GM18873 (cell line): ENCODE results near the gene CTAGE15.
"Not testable (repeated sequence)": the region's sequence is repeated elsewhere in the genome, so short reads cannot be mapped to it uniquely, and the experiment has no call there.

Experiments used
- ATAC-seq: cut with Tn5 transposase; IDR thresholded peaks from one replicate; pipeline ENCODE4 v1.9.1; 2021; ENCODE audit warnings: mild to moderate bottlenecking, moderate library complexity, moderate number of reproducible peaks; ENCODE audit not compliant: unreplicated experiment, low FRiP score

CTAGE15 gene, protein sequence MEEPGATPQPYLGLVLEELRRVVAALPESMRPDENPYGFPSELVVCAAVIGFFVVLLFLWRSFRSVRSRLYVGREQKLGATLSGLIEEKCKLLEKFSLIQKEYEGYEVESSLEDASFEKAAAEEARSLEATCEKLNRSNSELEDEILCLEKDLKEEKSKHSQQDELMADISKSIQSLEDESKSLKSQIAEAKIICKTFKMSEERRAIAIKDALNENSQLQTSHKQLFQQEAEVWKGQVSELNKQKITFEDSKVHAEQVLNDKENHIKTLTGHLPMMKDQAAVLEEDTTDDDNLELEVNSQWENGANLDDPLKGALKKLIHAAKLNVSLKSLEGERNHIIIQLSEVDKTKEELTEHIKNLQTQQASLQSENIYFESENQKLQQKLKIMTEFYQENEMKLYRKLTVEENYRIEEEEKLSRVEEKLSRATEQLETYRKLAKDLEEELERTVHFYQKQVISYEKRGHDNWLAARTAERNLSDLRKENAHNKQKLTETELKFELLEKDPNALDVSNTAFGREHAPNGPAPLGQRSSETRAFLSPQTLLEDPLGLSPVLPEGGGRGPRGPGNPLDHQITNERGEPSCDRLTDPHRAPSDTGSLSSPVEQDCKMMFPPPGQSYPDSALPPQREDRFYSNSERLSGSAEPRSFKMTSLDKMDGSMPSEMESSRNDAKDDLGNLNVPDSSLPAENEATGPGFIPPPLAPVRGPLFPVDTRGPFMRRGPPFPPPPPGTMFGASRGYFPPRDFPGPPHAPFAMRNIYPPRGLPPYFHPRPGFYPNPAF

DNA sequence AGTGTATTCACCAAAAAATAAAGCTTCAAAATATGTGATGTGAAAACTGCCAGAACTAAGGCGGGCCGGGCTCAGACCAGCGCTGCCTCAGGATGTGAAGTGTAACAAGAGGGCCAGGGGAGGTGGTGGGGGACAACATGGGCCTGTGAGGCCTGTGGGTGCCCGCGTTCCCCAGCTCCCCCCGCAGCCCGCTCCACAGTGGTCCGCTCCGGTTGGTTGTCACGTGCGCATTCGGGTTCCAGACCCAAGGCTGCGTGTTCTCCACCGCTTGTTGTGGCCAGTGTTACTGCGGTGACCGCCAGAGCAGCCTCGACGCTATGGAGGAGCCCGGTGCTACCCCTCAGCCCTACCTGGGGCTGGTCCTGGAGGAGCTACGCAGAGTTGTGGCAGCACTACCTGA, at the start of gene CTAGE15:
Gene CTAGE15 (plus strand): TSS at position 301 of the 400 bp plus-strand sequence. CDS start 17 bp downstream, at position 318.
- not testable (repeated sequence) for ATAC-seq

GRCh38 chr7:143522309-143522916, 49.2 kb upstream of the CTAGE15 start:
- not testable (repeated sequence) for ATAC-seq

GRCh38 chr7:143531169-143531926, 40.3 kb upstream of the CTAGE15 start:
- not testable (repeated sequence) for ATAC-seq

- ATAC-seq: not testable (repeated sequence)
These were observed 39.7 kb upstream of the CTAGE15 start for GRCh38 chr7:143531932-143532331.

- ATAC-seq: not testable (repeated sequence)
These were observed 38.3 kb upstream of the CTAGE15 start for GRCh38 chr7:143533213-143533839.

- not testable (repeated sequence) for ATAC-seq
These were observed 35.2 kb upstream of the CTAGE15 start for GRCh38 chr7:143536443-143536842.

DNA sequence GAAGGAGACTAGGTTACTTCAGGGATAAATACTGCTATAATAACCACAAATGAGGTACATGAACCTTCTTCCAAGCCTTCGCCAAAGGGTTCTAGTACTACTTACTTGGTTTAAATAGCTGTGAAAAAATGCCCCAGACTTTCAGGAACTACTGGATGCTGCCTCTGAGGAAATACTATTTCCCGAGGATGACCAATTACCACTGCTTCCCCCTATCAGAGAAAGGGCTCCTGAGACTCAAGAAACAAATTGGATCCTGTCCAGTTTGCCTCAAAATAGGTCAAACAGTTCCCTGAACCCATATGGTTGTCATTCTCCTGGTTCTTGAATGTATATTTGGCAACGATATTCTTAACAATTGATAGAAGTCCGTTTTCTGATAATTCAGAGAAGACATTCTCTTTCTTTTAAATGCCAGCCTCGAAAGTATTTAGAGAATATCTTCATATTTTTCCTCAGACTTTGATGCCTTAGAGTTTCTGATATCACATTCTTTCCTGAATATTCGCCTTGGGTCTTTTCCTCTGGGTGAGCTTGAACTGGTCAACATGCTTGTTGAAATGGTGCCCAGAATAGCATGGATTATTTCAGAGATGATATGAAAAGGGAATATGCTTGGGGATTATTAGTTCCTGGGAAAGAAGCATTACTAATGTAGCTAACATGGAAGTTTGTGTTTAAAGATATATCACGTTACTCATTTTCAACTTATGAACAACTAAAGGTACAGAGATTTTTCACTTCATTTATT, 28.1 kb upstream of the CTAGE15 start:
- not testable (repeated sequence) for ATAC-seq

DNA sequence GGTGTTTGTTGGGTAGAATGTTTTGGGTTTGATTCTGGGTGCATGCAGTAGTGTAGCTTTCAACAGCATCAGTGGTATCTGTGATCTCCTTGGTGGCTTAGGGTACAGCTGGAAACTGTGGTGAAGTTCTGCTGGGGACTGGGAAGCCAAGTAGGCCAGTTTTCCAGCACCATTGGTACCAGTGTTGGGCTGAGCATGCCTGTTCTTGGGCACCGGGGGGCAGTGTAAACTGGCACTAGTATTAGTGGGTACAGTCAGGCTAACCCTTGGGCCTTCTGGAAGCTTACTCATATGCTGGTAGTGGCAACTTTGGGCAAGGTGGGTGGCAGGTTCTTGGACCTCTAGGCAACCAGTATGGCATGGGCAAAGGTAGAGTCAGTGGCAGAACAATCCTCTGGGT, 15.6 kb upstream of the CTAGE15 start:
- ATAC-seq: not testable (repeated sequence)

DNA sequence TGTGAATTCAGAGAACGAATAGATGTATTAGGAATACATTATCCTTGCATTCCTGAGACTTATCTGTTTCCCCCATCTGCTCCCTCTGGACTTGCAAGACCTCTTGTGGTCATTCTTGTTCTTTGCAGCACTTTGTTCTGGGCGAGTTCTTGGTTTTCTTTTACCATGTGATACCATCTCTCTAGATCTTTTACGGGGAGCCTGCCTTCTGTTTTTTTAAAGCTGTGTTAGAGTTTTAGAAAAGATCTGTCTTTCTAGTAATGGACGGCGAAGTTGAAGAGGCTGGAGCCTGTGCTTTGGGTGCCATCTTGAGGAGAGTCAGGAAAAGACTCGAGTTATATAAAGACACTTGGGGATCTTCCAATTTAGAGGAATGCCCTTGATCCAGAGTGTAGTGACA, 8.3 kb upstream of the CTAGE15 start:
- ATAC-seq: peak; percentile 36

DNA sequence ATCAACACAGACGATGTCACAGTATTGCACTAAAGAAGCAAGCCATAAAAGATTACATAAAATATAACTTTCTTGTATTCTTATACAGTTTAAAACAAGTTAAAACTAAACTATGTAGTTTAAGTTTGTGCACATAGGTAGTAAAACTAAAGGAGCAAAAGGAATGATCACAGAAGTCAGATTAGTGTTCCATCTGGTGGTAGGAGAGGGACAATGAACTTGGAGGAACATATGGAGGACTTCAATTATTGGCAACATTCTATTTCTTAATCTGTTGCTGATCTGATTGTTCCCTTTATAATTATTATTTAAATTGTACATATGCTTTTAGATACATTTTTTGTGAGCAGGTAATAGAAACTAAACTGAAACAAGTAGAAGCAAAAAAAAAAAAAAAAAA, 5.6 kb upstream of the CTAGE15 start:
- not testable (repeated sequence) for ATAC-seq

- ATAC-seq: not testable (repeated sequence)
These were observed 16.6 kb downstream of the CTAGE15 start for GRCh38 chr7:143588183-143588582.

DNA sequence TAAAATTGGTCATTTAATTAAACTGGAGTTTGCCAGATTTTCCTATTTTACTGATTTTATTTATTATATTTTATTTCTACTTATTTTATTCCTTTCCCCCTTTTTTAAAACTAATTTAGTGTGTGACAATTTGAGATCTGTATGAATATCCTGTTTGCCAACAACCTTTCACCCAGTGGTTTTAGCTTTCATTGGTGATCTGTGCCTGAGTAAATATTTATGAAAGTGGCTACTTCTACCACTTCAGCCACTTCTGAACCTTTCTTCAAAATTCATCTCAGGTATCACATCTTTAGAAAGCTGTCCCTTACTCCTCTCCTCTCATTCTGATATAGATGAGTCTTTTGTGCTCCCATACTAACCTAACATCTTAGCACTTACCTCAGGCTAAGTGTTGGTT, 18.3 kb downstream of the CTAGE15 start:
- ATAC-seq: not testable (repeated sequence)

DNA sequence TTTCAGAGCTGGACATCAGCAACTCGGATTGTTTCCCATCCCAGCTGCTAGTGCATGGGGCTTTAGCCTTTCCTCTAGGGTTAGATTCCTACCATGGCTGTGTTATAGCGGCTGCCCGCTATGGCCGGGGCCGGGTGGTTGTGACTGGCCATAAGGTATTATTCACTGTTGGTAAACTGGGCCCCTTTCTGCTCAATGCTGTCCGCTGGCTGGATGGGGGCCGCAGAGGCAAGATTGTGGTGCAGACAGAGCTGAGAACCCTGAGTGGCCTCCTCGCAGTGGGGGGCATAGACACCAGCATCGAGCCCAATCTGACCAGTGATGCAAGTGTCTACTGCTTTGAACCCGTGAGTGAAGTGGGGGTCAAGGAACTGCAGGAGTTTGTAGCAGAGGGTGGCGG, 26.5 kb downstream of the CTAGE15 start:
- not testable (repeated sequence) for ATAC-seq

DNA sequence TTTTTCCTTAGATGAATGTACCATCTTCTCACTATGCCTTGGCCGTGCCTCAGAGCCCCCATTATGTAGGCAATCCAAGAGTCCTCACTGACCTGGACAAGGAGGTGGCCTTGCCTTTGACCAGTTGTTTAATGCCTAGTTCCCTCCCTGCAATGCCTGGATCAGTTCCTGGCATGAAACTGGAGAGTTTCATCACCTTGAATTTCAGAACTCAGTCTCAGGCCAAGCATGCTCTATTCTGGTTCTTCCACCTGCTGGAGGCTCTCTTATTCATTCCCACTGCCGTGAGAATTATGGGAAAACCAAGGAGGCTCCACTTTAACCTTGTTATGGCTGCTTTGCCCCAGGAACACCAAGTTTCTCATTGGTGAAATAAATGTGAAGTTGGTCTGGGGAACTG, 31.9 kb downstream of the CTAGE15 start:
- not testable (repeated sequence) for ATAC-seq

- not testable (repeated sequence) for ATAC-seq
These were observed 34.5 kb downstream of the CTAGE15 start for GRCh38 chr7:143606088-143606487.

DNA sequence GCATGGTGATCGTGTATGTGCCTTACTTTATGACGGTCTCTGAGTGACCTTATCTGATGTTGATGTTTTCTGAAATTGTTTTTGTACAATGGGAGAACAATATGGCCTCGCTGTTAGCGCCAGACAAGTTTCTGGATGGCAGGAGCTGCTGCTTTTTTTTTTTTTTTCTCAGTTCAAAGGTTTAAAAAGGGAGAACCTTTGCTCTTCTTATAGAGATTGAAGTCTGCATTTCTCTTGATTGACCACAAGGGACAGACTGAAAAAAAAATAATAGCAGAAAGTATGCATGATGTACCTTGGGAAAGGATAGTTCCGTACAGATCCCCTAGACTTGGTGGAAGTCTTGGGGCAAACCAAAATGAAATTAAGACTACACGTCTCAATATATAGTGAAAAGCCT, 43.9 kb downstream of the CTAGE15 start:
- not testable (repeated sequence) for ATAC-seq

DNA sequence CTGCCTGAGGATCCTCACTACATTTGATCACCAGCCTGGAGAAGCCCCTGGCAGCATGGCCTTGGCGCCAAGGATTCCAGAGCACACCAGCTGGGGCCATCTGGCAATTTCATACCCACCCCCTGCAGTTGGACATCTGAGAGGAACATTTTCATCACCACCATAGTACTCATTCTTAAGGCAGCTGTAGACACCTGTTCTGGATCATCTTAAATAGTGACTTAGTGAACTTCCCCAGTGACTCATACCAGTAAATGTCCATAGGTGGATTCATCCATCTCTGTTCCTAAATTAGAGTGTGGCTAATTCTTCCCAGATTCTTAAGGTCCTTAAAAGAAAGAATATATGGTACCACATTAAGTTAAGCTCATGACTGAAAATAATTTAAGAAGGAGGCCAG, 45.6 kb downstream of the CTAGE15 start:
- not testable (repeated sequence) for ATAC-seq

DNA sequence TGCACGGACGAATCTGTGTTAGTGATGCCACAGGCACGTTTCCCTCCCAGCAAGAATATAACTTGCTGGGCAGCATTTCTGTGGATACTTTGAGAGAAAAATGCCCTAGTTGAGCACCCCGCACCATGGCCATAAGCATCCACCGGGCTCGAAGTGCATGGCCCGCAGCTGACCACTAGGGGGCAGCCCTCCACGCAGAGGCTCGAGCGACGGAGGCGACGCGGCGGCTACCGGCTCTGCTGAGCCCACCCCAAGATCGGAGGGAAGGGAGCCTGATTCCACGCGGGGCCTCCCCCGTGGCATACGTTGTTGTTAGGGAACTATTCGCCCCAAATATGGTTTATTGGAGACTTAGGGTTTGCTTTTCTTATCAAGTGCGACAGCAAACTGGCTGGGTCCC, 48.5 kb downstream of the CTAGE15 start:
- peak; percentile 6 for ATAC-seq

GRCh38 chr7:143620646-143621045, 49.0 kb downstream of the CTAGE15 start, which contains the start of gene TCAF2:
Gene TCAF2, plus strand, starts transcription at chr7:143620974.
- ATAC-seq: peak; percentile 84
